COLO829 (cell line): Measurements from ENCODE around the gene PRR35.

Source experiments
- DNase-seq: peaks from one replicate; pipeline ENCODE4 v3.0.0; 2012; ENCODE audit warnings: low spot score

The PRR35 gene

GRCh38 chr16:549544-550263 is 10.5 kb upstream of the PRR35 start:
- DNase-seq: no peak

DNA sequence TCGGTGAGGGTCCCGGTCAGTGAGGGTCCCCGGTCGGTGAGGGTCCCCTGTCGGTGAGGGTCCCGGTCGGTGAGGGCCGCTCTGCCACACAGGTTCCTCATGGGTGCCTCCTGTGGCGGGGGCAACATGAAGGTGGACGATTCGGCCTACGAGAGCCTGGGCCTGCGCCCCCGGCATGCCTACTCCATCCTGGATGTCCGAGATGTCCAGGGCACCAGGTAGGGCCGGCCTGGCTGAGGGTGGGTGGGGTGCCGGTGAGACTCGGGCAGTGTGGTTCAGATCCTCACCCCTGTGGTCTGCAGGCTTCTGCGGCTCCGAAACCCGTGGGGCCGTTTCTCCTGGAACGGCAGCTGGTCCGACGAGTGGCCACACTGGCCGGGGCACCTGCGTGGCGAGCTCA is 9.0 kb upstream of the PRR35 start:
- DNase-seq: no peak

GRCh38 chr16:552171-552570 is 8.0 kb upstream of the PRR35 start:
- no peak for DNase-seq

DNA sequence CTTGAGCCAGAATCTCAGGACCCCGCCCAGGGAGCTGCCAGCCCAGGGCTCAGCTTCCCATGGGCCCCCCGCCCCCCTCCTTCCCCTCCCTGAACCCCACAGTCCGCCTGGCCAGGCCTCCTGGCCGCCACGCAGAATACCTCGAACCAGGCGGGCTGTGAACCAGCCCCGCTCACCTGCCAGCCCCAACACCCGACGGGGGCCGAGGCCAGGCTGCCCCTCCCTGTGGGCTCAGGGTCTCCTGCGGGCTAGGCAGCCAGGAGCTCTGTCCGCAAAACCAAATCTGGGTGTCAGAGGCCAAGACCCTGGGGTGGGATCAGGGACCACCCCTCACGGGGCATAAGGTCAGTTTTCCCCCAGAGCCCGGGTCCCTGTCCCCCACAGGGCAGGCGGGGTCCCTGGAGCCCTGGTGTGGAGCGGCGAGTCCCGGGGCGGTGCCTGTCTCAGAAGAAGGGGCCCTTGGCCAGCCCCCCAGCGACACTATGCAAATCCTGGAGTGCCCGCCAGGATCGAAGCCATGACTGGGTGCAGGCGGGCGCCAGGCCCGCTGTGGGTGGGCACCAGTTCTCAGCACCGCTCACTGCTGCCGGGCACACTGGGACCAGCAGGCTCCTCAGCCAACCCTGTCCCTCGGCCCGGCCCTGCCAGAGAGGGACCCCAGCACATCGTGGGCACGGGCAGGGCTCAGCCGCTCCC is 6.4 kb upstream of the PRR35 start:
- no peak for DNase-seq

DNA sequence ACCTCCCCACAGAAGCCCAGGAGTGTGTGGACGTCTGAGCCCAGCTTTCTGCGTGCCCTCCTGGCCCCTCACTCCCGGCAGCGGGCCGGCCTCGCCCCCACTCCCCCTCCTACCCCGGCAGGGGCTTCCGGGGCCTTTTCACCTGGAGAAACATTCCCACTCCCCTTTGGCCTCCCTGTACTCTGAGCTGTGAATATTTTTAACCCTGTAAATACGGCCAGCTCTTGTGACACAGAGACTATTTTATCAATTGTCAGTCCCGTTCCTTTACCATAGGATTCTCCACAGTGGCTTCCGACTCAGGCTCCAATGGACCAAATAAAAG is 5.9 kb upstream of the PRR35 start:
- DNase-seq: no peak

DNA sequence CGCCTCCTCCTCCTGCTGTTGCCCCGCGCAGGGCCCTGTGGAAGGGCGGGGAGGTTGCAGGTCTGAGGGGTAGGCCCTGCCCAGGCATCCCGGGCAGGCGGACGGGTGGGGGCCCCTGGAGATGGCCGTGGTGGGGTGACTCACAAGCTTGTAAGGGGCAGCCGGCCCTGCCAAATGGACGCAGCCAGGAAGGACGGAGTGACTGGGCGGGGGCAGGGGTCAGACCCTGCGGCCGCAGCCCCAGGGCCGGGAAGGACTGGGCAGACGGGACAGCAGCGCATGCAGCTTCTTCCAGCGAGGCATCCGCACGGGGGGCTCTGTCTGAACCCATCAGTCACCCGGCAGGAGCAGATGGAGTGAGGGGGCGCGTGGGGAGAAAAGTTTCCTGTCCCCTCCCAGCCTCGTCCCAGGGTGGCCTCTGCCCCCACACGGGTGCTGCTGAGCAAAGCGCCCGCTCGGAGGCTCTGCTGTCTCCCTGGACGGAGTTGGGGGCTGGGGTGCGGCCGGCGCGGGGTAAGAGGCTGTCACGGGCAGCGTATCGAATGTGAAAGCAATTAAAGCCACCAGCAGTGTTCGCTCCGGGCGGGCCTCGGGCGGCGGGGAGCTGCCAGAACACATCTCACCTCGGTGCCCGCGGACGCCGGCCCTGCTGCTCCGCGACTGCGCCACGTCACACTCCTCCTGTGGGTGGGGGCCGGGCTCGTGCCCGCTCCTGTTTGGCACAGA is 5.4 kb upstream of the PRR35 start:
- DNase-seq: no peak

- DNase-seq: no peak
Observed at GRCh38 chr16:555528-556473, 4.4 kb upstream of the PRR35 start.

- DNase-seq: no peak
Observed at GRCh38 chr16:556474-557173, 3.6 kb upstream of the PRR35 start.

DNA sequence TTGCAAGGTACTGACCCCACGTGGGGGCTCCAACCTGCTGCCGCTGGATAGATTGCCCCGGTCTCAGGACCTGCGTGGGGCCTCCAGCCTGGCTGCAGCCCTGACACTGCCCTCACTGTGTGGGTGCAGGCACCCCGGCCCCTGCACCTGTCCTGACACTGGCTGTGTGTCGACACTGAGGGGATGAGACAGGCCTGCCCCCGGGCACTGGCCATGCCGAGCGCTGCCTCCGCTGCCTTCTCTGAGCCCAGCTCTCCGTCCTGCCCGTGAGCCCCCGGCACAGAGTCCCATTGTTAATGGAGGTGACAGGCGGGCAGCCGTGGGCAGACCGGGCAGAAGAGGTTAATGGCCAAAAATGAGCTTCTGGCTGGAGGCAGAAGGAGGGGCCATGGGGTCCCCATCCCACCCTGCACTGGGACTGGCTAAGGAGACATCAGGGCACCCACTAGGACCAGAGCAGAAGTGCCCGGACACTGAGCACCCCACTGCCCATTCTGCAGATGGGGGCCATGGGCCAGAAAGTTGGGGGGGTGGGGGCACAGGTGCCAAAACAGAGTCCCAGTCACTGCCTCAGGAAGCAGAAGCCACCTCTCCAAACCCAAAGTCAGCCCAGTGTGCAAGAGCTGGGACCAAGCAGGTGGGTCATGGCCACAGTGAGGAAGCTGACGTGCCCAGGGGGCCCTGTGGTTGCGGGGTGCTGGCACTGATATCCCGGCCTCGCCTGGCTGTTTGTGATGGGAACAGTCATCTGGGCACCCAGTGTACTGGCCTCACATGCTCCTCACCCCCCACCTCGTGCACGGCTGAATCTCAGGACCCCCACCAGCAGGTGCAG is 2.5 kb upstream of the PRR35 start:
- DNase-seq: no peak

DNA sequence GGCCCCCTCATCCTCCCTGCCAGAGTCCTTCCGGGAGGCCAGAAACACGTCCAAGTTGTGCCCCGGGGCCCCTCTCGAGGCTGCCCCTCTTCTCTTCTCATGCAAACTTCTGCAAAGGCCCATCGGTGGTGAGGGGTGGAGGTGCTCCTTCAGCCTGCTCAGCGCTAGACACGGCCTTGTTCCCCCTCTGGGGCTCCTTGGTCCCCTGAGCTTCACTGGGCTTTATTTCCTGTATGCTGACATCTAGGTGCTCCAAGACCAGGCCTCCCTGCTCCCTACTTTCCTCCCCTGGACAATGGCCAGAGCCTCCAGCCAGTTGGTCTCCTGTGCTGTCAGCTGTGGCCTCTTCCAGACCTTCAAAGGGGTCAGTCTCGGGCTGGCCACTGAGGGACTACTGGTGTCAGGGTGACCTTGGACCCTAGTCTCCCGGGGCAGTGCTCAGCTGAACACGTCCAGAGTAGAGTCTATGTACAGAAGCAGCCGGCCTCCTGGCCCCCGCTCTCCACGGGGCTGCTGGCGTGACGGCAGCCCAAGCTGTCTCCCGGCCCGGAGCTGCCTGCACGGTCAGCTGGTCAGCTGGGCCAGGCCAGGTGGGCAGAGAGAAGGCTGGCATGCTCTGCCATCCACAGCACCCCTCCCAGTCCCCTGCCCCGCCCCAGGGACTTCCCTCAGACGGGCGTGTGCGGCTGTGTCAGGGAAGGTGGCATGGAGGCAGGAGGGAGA is 1.7 kb upstream of the PRR35 start:
- DNase-seq: no peak

DNA sequence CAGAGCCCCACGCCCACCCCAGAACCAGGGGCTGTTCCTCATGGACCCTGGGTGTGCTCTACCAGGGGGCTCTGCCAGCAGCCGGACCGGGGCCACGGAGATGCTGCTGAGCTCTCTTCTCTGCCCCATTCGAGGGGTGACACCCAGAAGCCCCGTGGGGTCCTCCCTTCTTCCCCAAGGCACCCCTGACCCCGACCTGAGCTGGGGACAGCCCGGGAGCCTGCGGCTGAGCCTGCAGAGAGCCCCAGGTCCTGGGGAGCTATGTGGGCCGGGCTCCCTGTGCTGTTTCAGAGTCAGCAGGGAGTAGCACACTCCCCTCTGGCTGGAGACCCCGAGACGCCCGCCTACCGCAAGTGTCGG is 1.2 kb upstream of the PRR35 start:
- DNase-seq: no peak

- no peak for DNase-seq
Observed at GRCh38 chr16:559411-560203, 587 bp upstream of the PRR35 start.

DNA sequence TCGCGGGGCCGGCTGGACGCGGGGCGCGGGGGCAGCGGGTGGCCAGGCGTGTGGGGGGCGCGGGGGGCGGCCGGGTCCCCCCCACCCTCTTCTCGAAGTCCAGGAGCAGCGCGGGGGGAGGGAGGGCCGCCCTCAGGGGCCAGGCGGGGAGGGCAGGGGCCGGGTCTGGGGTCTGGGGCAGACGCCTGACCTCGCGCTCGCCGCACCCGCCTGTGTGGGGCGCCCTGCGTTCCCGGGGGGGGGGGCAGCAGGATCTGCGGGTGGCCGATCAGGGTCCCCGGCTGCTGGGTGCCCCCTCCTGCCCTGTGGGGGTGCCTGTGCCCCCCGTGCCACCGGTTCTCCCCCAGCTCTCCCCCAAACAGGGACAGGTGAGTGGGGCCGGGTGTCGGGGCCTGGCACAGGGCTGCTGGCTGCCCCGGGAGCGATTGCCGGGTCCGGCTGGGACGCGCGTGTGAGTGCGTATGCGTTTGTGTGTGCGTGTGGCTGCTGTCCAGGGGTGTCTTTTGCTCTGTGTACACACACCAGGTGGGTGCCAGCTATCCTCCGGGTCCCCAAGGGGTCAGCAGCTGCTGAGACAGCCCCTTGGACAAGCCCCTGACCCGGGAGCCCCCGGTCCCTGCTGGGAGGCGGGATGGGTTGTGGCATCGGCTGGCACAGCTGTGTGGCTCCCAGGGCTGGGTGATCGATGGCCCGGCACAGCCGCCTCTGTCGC is 663 bp downstream of the PRR35 start:
- no peak for DNase-seq

GRCh38 chr16:561413-561794 is 1.2 kb downstream of the PRR35 start:
- DNase-seq: no peak

- no peak for DNase-seq
Observed at GRCh38 chr16:561957-562938, 2.1 kb downstream of the PRR35 start.

DNA sequence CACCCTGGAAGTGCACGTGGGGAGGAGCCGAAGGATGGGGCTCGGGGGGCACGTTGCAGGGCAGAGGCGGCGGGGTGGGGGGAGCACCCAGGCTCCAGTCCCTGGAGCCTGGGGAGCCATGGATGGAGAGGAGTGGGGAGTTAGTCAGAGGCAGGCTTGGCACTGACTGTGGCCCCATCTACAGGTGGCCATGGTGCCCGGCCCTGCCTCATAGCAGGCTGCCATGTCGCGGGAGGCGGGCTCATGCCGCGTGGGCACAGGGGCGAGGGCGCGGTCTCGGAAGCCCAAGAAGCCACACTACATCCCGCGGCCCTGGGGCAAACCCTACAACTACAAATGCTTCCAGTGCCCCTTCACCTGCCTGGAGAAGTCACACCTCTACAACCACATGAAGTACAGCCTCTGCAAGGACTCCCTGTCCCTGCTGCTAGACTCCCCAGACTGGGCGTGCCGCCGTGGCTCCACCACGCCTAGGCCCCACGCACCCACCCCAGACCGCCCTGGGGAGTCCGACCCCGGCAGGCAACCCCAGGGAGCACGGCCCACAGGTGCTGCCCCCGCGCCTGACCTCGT is 3.0 kb downstream of the PRR35 start:
- DNase-seq: no peak
